Renal pelvis (tissue), 4 donors: ENCODE measurements around the gene IDH2. TPM values are rescaled to one million over a fixed set of nuclear protein-coding genes. Genes with fewer than 3 reads are reported as not detected.
"Not testable (repeated sequence)": the region's sequence is repeated elsewhere in the genome, so short reads cannot be mapped to it uniquely, and the experiment has no call there.

Source experiments
- DNase-seq: peaks from one replicate; pipeline ENCODE4 v3.0.0-alpha.2; 2013
- polyA plus RNA-seq, 3 donors: library from polyadenylated mRNA; unstranded; fragments of 120-200 nt; gene quantifications; one replicate each; pipeline ENCODE4 v1.2.1, GENCODE V29; 2013; ENCODE audit not compliant: insufficient read length in 3 of 3

The IDH2 gene
- polyA plus RNA-seq, 3 donors: 195 to 249 (median 224) TPM

GRCh38 chr15:90090226-90090848 is 11.9 kb downstream of the IDH2 start:
- DNase-seq: no peak

DNA sequence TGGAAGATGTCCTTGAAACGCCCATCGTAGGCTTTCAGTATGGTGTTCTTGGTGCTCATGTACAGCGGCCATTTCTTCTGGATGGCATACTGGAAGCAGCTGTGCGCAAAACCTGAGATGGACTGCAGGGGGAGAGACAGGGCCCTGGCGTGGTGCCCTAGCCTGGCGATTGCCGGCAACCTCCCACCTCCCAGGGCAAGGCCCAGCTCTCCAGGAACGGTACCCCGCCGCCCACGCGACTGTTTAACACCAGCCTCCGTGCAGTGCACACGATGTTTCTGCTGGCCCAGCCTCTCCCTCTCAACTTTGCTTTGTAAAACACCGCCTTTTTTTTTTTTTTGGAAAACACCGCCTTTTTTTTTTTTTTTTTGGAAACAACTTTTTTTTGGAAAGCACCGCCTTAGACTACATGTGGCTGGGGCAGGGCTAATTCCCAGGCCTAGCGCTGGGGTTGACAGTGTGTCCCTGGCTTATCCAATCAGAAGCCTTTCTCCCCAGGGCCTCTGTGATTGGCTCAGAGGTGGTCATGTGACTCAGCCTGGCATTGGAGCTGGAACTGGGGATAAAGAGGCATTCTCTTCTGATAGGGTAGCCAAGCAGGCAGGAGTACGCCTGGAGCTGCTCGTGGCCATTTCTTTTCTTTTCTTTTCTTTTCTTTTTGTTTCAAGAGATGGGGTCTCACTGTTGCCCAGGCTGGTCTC is 14.7 kb downstream of the IDH2 start:
- no peak for DNase-seq

DNA sequence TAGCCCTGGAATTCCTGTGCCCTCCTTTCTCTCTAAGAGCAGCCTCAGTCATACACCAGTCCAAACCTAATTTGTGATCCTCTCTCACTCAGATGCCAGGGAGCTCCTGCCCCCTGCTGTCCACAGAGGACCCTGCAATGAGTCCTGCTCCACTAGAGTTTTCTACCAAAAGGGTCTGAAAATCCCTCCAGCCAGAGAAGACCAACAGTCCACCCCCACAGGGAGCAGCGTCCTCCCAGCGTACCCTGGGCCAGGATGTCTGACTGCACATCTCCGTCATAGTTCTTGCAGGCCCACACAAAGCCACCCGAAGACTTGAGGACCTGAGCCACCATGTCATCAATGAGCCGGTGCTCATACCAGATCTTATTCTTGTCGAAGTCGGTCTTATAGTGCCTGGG is 15.4 kb downstream of the IDH2 start:
- no peak for DNase-seq

DNA sequence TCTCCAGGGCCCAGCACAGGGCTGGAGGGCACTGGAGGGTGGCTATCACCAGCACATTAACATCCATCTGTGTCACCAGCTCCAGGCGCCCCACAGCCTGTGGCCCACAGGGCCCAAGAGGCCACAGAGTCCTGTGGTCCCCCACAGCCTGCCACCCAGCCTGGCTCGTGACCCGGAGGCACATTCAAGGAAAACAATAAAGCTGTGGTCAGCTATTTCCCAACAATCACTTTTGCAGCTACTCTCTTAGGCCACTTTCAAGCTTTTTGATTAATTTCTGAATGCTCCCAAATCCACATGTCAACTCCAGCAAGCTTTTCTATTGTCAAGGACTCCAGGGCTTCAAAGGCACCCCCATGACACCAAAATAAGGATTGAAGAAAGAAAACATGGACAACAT is 16.7 kb downstream of the IDH2 start:
- DNase-seq: no peak

GRCh38 chr15:90084876-90085423 is 17.3 kb downstream of the IDH2 start:
- no peak for DNase-seq

DNA sequence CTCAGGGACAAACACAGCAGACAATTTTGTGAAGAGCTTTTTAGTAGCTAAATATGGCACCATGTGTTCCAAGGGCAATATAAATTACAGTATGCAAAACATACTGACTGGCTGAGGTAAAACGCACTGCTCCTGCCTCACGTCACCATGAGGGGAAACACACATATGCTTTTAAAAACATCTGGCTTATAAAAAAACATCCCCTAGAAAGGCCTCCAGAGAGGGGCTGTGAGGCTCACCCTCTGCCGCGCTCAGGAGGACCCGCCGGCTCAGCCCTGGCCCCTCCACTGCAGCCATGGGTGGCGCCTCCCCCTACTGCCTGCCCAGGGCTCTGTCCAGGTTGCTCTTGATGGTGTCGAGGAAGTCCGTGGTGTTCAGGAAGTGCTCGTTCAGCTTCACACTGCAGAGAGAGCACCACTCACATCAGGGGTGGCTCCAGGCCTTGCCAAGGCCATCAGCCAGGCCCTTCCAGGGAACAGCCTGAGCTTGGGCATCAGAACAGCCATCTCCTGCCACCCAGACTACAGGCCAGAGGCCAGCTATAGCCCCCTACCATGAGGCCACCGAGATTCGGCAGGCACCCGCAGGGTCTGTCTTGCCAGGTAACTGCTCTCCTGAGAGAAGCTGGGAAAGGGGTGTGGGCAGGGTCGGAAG is 18.2 kb downstream of the IDH2 start:
- no peak for DNase-seq

GRCh38 chr15:90083419-90083818 is 18.8 kb downstream of the IDH2 start:
- DNase-seq: no peak

DNA sequence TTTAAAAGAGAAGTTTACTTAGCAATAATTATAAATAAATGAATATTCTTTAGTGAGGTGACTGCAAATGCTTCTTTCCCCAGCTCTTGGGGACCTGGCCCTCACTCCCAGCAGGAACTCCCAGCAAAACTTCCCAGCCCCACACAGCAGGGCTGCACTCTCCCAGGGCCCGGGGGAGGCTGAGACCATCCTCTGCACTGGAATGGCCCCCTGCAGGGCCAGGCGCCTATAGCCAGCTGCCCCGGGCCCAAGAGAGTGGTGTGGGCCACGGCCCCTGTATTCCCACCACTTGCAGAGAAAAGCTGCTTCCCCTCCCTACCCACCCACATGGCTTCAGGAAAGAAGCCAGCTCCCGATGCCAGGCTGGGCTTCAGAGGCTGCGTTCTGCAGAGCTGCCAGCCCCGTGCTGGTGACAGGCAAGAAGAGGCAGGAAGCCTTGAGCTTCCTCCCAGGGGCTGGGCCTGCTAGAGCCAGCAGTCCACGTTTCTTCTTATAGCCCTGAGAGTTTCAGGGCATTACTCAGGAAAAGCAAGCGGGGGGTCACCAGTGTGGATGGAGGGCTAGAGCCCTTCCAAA is 20.0 kb downstream of the IDH2 start:
- DNase-seq: no peak

- DNase-seq: no peak
These were observed 21.4 kb downstream of the IDH2 start for GRCh38 chr15:90080818-90081393.

GRCh38 chr15:90080458-90080755 is 21.9 kb downstream of the IDH2 start:
- DNase-seq: no peak

DNA sequence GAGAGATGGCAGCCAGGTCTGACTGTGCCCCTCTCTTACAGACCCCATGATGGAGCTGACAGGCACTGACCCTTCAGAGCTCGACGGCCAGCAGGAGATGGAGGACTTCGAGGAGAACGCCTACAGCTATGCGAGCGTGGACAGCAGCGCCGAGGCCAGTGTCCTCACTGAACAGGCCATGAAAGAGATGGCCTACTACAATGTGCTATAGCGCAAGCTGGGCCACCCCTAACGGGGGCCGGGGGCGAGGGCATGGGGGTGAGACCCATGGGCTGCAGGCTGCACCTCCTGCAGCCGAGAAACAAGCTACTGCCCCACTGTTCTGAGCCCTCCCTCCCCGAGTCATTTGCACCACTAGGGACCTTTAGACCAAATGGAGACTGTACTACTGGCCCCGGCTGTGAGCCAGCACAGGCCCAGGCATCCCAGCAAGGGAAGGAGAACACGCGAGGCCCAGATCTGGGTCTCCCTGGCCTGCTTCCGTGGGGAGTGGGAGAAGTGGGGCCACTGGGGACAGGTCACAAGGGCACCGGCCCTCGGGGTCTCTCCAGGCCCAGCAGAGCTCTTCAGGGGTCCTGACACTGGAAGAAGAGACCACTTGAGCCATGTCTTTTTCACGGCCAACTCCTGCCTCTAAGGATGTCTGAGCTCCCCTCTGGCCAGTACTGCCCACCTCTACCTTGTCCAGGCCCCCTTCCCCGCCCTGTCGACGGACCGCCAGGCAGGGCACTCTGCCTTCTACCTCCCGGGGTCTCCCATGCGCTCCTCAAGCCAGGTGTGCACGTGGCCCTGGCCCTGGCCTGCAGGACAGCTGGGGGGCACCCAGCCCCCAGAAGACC is 22.4 kb downstream of the IDH2 start:
- DNase-seq: no peak

DNA sequence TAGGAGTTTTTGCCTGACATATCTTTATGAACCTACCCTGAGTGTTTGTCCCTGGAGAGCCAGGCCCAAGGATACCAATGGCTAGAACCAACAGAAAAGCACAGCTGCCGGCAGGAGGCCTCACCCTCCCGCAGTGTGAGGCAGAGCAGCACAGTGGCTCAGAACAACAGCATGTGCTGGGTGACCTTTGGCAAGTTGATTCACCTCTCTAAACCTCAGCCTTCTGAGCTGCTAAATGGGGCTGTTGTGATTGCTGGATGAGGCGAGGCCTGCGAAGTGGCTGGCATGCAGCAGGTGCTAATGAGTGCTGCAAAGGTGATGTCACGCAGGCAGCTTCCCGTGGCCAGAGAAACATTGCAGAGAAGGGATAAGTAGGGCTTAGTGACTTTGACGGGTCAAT is 23.3 kb downstream of the IDH2 start:
- no peak for DNase-seq

- no peak for DNase-seq
These were observed 25.6 kb downstream of the IDH2 start for GRCh38 chr15:90076716-90077115.

GRCh38 chr15:90075420-90076289 is 26.6 kb downstream of the IDH2 start:
- DNase-seq: no peak

GRCh38 chr15:90074916-90075315 is 27.4 kb downstream of the IDH2 start:
- DNase-seq: no peak

- DNase-seq: no peak
These were observed 28.2 kb downstream of the IDH2 start for GRCh38 chr15:90074023-90074422.

GRCh38 chr15:90072978-90073640 is 29.2 kb downstream of the IDH2 start:
- no peak for DNase-seq

GRCh38 chr15:90071220-90071807 is 31.0 kb downstream of the IDH2 start:
- peak; percentile 82 for DNase-seq

DNA sequence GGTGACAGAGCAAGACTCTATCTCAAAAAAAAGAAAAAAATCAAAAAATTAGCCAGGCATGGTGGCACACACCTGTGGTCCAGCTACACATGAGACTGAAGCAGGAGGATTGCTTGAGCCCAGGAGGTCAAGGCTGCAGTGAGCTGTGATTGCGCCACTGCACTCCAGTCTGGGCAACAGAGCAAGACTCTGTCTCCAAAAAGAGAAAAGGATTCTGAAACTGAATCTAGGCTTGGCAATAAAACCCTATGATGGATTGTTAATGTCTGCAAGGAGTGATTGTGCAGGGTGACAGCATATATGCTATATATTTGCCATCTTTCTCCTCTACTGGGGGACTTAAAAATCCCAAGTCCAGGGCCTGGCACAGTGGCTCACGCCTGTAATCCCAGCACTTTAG is 31.6 kb downstream of the IDH2 start:
- DNase-seq: not testable (repeated sequence)
